ENCODE results near the gene EEF1A2.

Gene EEF1A2

DNA sequence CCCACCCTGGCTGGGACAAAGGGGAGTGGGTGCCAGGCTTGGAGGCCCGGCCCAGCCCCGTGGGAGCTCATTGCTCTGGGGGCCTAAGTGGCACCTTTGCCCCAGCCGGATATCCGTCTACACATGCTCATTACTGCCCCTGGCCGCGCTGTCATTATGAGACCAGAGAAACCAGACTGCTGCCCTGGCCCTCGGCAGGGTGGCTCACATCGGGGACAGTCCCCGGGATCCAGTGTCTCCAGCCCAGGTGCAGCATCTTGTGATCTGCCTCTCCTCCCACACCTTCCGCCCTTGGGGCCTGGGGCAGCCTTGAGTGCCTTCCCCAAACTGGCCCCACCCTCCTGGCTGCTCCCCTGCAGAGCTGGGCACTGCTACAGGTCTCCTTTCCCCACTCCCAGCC, 43.8 kb upstream of the EEF1A2 start:
- no peaks in the 10 kb centered on the region for H3K36me3 ChIP-seq
- H3K9me3 ChIP-seq = no peaks in the 10 kb centered on the region
- peaks cover 70% of the 10 kb centered on the region for H3K27me3 ChIP-seq
- no peak overlapping the region for H3K4me3 ChIP-seq (ENCODE audit: low read depth in 1 of 2, low read length in 1 of 2)
- H3K4me1 ChIP-seq (ENCODE audit: control insufficient read depth in 1 of 2, insufficient read depth in 1 of 2, low read depth in 1 of 2, low read length in 1 of 2) = peaks cover 7 to 11% of the 10 kb centered on the region in 2 experiments
- H3K27ac ChIP-seq = no peak overlapping the region
- TF ChIP-seq, protein P1, sequence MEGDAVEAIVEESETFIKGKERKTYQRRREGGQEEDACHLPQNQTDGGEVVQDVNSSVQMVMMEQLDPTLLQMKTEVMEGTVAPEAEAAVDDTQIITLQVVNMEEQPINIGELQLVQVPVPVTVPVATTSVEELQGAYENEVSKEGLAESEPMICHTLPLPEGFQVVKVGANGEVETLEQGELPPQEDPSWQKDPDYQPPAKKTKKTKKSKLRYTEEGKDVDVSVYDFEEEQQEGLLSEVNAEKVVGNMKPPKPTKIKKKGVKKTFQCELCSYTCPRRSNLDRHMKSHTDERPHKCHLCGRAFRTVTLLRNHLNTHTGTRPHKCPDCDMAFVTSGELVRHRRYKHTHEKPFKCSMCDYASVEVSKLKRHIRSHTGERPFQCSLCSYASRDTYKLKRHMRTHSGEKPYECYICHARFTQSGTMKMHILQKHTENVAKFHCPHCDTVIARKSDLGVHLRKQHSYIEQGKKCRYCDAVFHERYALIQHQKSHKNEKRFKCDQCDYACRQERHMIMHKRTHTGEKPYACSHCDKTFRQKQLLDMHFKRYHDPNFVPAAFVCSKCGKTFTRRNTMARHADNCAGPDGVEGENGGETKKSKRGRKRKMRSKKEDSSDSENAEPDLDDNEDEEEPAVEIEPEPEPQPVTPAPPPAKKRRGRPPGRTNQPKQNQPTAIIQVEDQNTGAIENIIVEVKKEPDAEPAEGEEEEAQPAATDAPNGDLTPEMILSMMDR (IDR thresholded peaks at IDR 0.05) = no peak

DNA sequence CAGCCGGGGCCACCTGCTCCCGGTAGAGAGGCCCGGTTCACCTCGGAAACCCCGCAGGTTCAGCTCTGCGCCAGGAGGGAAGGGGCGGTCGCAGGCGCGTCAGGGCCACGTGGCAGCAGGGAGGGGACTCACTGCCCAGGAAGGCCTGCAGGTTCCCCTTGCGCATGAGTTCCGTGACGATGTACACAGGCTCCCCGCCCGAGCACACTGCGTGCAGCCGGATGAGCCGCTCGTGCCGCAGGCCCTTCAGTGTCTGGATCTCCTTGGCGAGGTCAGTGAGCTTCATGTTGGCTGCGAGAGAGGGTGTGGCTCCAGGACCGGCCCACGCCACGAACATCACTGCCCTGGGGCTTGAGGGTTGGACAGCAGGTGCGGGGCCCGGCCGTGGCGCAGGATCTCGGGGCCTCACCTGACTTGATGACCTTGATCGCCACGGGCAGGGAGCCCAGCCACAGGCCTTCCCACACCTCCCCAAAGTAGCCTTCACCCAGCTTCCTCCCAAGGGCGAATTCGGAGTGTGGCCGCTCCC, 43.2 kb upstream of the EEF1A2 start:
- Histone ChIP-seq H3K9me3 (no peaks in the 10 kb centered on the region), H3K4me3 (ENCODE audit: low read depth in 1 of 2, low read length in 1 of 2) (no peak overlapping the region), H3K27ac (no peak overlapping the region), H3K27me3 (peaks cover 64% of the 10 kb centered on the region), H3K4me1 (ENCODE audit: control insufficient read depth in 1 of 2, insufficient read depth in 1 of 2, low read depth in 1 of 2, low read length in 1 of 2) (peaks cover 13 to 17% of the 10 kb centered on the region in 2 experiments), H3K36me3 (no peaks in the 10 kb centered on the region)
- TF ChIP-seq, protein P1 (IDR thresholded peaks at IDR 0.05) = no peak

DNA sequence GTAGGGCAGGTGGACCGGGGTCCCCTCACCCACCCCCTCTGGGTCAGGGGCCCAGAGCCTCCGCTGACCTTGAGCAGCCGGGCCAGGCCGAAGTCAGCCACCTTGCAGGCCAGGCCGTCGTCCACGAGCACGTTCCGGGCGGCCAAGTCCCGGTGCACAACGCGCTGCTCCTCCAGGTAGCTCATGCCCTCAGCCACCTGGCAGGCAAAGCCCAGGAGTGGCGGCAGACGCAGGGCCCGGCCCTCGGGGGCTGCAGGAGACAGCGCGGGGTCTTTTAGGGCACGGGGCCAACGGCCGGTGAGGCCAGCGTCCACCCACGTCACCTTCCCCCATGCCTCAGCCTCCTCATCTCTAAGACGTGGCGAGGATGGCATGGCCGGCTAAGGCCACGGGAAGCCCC, 42.5 kb upstream of the EEF1A2 start:
- Histone ChIP-seq H3K27ac (no peak overlapping the region), H3K4me1 (ENCODE audit: control insufficient read depth in 1 of 2, insufficient read depth in 1 of 2, low read depth in 1 of 2, low read length in 1 of 2) (peaks cover 17 to 24% of the 10 kb centered on the region in 2 experiments), H3K4me3 (ENCODE audit: low read depth in 1 of 2, low read length in 1 of 2) (no peak overlapping the region), H3K9me3 (no peaks in the 10 kb centered on the region), H3K27me3 (peaks cover 57% of the 10 kb centered on the region), H3K36me3 (no peaks in the 10 kb centered on the region)
- TF ChIP-seq, protein P1 (IDR thresholded peaks at IDR 0.05) = no peak

DNA sequence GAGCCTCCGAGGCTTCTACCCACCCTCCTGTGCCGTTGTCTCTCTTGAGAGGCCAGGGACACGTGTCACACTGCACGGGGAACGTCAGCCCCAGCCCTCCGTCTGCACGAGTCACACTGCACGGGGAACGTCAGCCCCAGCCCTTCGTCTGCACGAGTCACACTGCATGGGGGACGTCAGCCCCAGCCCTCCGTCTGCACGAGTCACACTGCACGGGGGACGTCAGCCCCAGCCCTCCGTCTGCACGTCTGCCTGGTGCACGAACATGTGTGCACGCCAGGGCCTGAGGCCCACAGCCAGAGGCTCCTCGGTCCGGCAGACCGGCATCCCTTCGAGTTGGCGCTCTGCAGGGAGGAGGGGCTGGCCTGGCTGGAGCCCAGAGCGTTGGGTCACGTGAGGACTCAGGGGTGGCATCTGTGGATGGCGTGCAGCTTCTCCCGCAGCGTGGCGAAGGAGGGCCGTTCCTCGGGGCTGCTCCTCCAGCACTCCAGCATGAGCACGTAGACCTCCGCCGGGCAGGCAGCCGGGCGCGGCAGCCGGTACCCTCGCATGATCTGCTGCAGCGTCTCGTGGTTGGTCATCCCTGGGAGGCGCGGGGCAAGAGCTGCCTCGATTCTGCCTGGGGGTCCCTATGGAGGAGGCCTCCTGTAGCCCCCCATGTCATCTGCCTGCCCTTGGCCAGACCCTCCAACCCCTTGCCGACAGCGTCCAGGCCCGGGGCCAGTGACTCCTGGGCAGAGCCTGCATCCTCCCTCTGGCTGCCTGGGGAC, 41.7 kb upstream of the EEF1A2 start:
- Histone ChIP-seq H3K36me3 (no peaks in the 10 kb centered on the region), H3K4me1 (ENCODE audit: control insufficient read depth in 1 of 2, insufficient read depth in 1 of 2, low read depth in 1 of 2, low read length in 1 of 2) (peaks cover 17 to 26% of the 10 kb centered on the region in 2 experiments), H3K27me3 (peaks cover 50% of the 10 kb centered on the region), H3K27ac (no peak overlapping the region), H3K4me3 (ENCODE audit: low read depth in 1 of 2, low read length in 1 of 2) (no peak overlapping the region), H3K9me3 (no peaks in the 10 kb centered on the region)
- TF ChIP-seq, protein P1 (IDR thresholded peaks at IDR 0.05) = no peak

GRCh38 chr20:63539441-63540370, 40.8 kb upstream of the EEF1A2 start:
- H3K4me3 ChIP-seq (ENCODE audit: low read depth in 1 of 2, low read length in 1 of 2) = no peak overlapping the region
- H3K27me3 ChIP-seq = peaks cover 48% of the 10 kb centered on the region
- H3K36me3 ChIP-seq = no peaks in the 10 kb centered on the region
- TF ChIP-seq, protein P1 (IDR thresholded peaks at IDR 0.05) = no peak
- H3K4me1 ChIP-seq (ENCODE audit: control insufficient read depth in 1 of 2, insufficient read depth in 1 of 2, low read depth in 1 of 2, low read length in 1 of 2) = peaks cover 17 to 26% of the 10 kb centered on the region in 2 experiments
- no peaks in the 10 kb centered on the region for H3K9me3 ChIP-seq
- H3K27ac ChIP-seq = no peak overlapping the region
